Measurements from ENCODE around the gene TLR1. TPM values are rescaled to one million over a fixed set of nuclear protein-coding genes. Genes with fewer than 3 reads are reported as not detected.
A peak's percentile ranks its signal among the peaks of the same experiment; 100 is the strongest.

The TLR1 gene, protein sequence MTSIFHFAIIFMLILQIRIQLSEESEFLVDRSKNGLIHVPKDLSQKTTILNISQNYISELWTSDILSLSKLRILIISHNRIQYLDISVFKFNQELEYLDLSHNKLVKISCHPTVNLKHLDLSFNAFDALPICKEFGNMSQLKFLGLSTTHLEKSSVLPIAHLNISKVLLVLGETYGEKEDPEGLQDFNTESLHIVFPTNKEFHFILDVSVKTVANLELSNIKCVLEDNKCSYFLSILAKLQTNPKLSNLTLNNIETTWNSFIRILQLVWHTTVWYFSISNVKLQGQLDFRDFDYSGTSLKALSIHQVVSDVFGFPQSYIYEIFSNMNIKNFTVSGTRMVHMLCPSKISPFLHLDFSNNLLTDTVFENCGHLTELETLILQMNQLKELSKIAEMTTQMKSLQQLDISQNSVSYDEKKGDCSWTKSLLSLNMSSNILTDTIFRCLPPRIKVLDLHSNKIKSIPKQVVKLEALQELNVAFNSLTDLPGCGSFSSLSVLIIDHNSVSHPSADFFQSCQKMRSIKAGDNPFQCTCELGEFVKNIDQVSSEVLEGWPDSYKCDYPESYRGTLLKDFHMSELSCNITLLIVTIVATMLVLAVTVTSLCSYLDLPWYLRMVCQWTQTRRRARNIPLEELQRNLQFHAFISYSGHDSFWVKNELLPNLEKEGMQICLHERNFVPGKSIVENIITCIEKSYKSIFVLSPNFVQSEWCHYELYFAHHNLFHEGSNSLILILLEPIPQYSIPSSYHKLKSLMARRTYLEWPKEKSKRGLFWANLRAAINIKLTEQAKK
- 0.66 and 2.0 TPM in 2 replicates for total RNA-seq (2012; rRNA removed)

DNA sequence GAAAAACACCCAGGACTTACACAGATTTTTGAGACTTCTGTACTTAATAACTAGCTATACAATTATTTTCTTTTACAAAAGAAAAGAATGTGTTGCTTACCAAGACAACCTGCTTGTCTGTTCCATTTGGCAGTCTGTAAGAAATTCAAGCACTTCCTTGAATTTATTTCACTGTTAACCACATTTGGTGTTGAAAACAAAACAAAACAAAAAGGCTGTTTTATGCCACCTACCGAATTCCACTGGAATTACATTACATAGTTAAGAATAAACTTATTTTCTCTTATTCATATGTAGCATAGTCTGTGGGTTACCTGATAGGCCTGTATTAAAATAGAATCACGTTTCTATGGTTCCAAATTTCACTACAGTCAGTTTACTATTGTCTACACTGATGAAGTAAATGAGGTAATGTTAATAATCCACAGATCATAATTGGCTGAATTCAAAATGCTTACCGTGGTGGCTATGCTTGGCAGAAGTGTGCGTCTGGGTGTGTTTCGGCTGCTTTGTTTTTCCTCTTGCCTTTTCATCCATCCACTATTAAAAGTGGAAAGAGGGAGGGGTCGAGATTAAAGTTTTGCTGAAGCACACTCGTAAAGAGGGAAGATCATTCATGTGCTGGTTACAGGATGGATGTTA lies at the start of gene TLR1:
Gene TLR1 (minus strand): TSS at position 138 of the 642 bp plus-strand sequence. CDS start 5,960 bp downstream, outside the sequence.
- peak within 1 kb of the TSS; percentile 58 for H3K4me3 ChIP-seq (ENCODE audit: low read length)
- H3K36me3 ChIP-seq (ENCODE audit: insufficient read depth, low read length), result no peaks in the 10 kb centered on the region
- H3K4me2 ChIP-seq (ENCODE audit: low read length), result peak within 1 kb of the TSS; percentile 76
- H3K9me3 ChIP-seq (replicated peaks; ENCODE audit: low read length), result no peaks in the 10 kb centered on the region
- H3K9ac ChIP-seq (ENCODE audit: low read depth, low read length), result peak within 1 kb of the TSS; percentile 47
- peaks cover 25% of the 10 kb centered on the region for H3K4me1 ChIP-seq (ENCODE audit: control insufficient read depth, insufficient read depth, low read length)
- no peaks in the 10 kb centered on the region for H3K27me3 ChIP-seq (ENCODE audit: control insufficient read depth, insufficient read depth, low read length)

DNA sequence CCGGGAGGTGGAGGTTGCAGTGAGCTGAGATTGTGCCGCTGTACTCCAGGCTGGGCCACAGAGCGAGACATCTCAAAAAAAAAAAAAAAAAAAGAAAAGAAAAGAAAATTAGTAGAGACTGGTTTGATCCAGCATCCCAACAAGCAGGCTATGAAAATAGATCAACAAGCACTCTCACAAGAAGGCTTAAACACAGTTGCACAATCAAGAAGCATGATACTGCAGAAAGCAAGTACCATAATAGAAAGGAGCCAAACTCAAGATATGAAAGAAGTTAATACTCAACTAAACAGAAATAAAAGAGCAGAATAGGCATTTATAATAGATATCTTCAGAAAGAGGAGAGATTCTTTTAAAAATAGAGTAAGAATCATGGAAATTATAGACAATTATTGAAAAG lies 41.4 kb upstream of the TLR1 start:
- Histone ChIP-seq H3K4me1 (ENCODE audit: control insufficient read depth, insufficient read depth, low read length) (no peaks in the 10 kb centered on the region), H3K4me2 (ENCODE audit: low read length) (no peak overlapping the region), H3K36me3 (ENCODE audit: insufficient read depth, low read length) (no peaks in the 10 kb centered on the region), H3K27me3 (ENCODE audit: control insufficient read depth, insufficient read depth, low read length) (no peaks in the 10 kb centered on the region), H3K9ac (ENCODE audit: low read depth, low read length) (no peak overlapping the region), H3K9me3 (replicated peaks; ENCODE audit: low read length) (no peaks in the 10 kb centered on the region), H3K4me3 (ENCODE audit: low read length) (no peak overlapping the region)

DNA sequence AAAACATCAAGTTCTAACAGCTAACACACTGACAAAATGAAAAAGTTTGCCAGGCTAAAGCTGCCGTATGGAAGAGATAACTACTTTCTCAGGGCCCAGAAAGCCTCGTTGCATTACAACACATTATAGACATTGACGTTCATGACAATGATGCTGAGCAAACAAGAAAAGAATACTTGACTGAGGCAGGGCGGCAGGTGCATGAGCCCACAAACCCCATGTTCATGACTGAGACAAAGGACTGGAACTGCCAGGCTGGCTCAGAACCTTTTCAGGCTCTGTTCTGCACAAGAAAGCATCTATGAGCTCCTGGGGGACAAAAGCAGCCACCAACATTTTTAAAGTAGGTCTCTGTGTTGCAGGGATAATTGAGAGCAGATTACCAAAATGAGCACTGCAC lies 38.4 kb upstream of the TLR1 start:
- H3K4me3 ChIP-seq (ENCODE audit: low read length), result no peak overlapping the region
- peaks cover 3% of the 10 kb centered on the region for H3K4me1 ChIP-seq (ENCODE audit: control insufficient read depth, insufficient read depth, low read length)
- no peaks in the 10 kb centered on the region for H3K36me3 ChIP-seq (ENCODE audit: insufficient read depth, low read length)
- H3K4me2 ChIP-seq (ENCODE audit: low read length), result no peak overlapping the region
- no peaks in the 10 kb centered on the region for H3K27me3 ChIP-seq (ENCODE audit: control insufficient read depth, insufficient read depth, low read length)
- H3K9me3 ChIP-seq (replicated peaks; ENCODE audit: low read length), result no peaks in the 10 kb centered on the region
- H3K9ac ChIP-seq (ENCODE audit: low read depth, low read length), result no peak overlapping the region

DNA sequence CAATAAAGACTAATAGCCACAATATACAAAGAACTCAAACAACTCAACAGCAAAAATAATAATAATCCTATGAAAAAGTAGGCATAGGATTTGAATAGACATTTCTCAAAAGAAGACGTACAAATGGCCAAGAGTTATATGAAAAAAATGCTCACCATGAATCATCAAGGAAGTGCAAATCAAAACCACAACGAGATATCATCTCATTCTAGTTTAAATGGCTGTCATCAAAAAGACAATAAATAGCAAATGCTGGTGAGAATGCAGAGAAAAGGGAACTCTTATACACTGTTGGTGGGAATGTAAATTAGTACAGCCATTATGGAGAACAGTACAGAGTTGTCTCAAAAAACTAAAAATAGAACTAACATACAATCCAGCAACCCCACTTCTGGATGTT lies 33.3 kb upstream of the TLR1 start:
- Histone ChIP-seq H3K36me3 (ENCODE audit: insufficient read depth, low read length) (no peaks in the 10 kb centered on the region), H3K27me3 (ENCODE audit: control insufficient read depth, insufficient read depth, low read length) (no peaks in the 10 kb centered on the region), H3K4me3 (ENCODE audit: low read length) (no peak overlapping the region), H3K4me1 (ENCODE audit: control insufficient read depth, insufficient read depth, low read length) (peaks cover 8% of the 10 kb centered on the region), H3K9ac (ENCODE audit: low read depth, low read length) (no peak overlapping the region), H3K9me3 (replicated peaks; ENCODE audit: low read length) (no peaks in the 10 kb centered on the region), H3K4me2 (ENCODE audit: low read length) (no peak overlapping the region)

DNA sequence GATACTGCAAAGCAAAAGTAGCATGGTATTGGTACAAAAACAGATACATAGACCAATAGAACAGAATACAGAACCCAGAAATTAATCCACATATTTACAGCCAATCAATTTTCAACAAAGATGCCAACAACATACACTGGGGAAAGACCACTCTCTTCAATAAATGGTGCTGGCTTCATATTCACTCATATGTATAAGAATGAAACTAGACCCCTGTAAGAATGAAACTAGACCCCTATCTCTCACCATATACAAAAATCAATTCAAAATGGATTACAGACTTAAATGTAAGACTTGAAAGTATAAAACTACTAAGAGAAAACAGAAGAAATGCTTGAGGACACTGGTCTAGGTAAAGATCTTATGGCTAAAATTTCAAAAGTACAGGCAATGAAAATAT lies 32.7 kb upstream of the TLR1 start:
- no peaks in the 10 kb centered on the region for H3K9me3 ChIP-seq (replicated peaks; ENCODE audit: low read length)
- no peaks in the 10 kb centered on the region for H3K27me3 ChIP-seq (ENCODE audit: control insufficient read depth, insufficient read depth, low read length)
- H3K9ac ChIP-seq (ENCODE audit: low read depth, low read length), result no peak overlapping the region
- no peak overlapping the region for H3K4me2 ChIP-seq (ENCODE audit: low read length)
- no peaks in the 10 kb centered on the region for H3K36me3 ChIP-seq (ENCODE audit: insufficient read depth, low read length)
- H3K4me1 ChIP-seq (ENCODE audit: control insufficient read depth, insufficient read depth, low read length), result peaks cover 8% of the 10 kb centered on the region
- no peak overlapping the region for H3K4me3 ChIP-seq (ENCODE audit: low read length)

DNA sequence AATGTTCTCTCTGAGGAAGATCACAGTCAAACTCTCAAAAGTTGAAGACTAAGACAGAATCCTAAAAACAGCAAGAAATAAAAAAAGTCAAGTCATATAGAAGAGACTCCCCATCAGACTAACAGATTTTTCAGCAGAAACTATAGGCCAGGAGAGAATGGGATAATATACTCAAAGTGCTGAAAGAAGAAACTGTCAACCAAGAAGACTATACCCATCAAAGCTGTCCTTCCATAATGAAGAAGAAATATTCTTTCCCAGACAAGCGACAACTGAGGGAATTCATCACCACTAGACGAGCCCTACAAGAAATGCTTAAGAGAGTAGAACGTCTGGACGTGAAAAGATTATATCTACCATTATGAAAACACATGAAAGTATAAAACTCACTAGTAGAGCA lies 30.0 kb upstream of the TLR1 start:
- H3K9me3 ChIP-seq (replicated peaks; ENCODE audit: low read length), result no peaks in the 10 kb centered on the region
- no peak overlapping the region for H3K9ac ChIP-seq (ENCODE audit: low read depth, low read length)
- no peak overlapping the region for H3K4me3 ChIP-seq (ENCODE audit: low read length)
- H3K4me1 ChIP-seq (ENCODE audit: control insufficient read depth, insufficient read depth, low read length), result peaks cover 8% of the 10 kb centered on the region
- H3K36me3 ChIP-seq (ENCODE audit: insufficient read depth, low read length), result no peaks in the 10 kb centered on the region
- no peak overlapping the region for H3K4me2 ChIP-seq (ENCODE audit: low read length)
- no peaks in the 10 kb centered on the region for H3K27me3 ChIP-seq (ENCODE audit: control insufficient read depth, insufficient read depth, low read length)

GRCh38 chr4:38832624-38833528 lies 28.3 kb upstream of the TLR1 start:
- H3K9me3 ChIP-seq (replicated peaks; ENCODE audit: low read length), result no peaks in the 10 kb centered on the region
- no peak overlapping the region for H3K4me3 ChIP-seq (ENCODE audit: low read length)

GRCh38 chr4:38832206-38832605 lies 27.6 kb upstream of the TLR1 start:
- no peaks in the 10 kb centered on the region for H3K4me1 ChIP-seq (ENCODE audit: control insufficient read depth, insufficient read depth, low read length)
- H3K9ac ChIP-seq (ENCODE audit: low read depth, low read length), result no peak overlapping the region
- H3K4me2 ChIP-seq (ENCODE audit: low read length), result no peak overlapping the region
- H3K36me3 ChIP-seq (ENCODE audit: insufficient read depth, low read length), result no peaks in the 10 kb centered on the region
- H3K9me3 ChIP-seq (replicated peaks; ENCODE audit: low read length), result no peaks in the 10 kb centered on the region
- H3K27me3 ChIP-seq (ENCODE audit: control insufficient read depth, insufficient read depth, low read length), result no peaks in the 10 kb centered on the region
- no peak overlapping the region for H3K4me3 ChIP-seq (ENCODE audit: low read length)

More at GRCh38 chr4:38832624-38833528, 28.3 kb upstream of the TLR1 start:
- Histone ChIP-seq H3K27me3 (ENCODE audit: control insufficient read depth, insufficient read depth, low read length) (no peaks in the 10 kb centered on the region), H3K4me1 (ENCODE audit: control insufficient read depth, insufficient read depth, low read length) (peaks cover 4% of the 10 kb centered on the region), H3K36me3 (ENCODE audit: insufficient read depth, low read length) (no peaks in the 10 kb centered on the region), H3K4me2 (ENCODE audit: low read length) (no peak overlapping the region), H3K9ac (ENCODE audit: low read depth, low read length) (no peak overlapping the region)

DNA sequence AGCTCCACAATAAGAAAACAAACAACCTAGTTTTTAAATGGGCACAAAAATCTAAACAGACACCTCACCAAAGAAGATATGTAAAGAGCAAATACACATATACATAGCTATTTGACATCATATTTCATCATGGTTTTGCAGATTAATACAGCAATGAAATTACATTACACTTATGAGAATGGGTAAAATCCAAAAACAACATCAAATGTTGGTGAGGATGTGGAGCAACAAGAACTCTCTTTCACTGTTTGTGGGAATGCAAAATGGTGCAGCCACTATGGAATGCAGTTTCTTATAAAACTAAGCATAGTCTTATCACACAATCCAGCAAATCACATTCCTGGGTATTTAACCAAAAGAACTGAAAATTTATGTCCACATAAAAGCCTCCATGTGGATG lies 27.1 kb upstream of the TLR1 start:
- Histone ChIP-seq H3K9me3 (replicated peaks; ENCODE audit: low read length) (no peaks in the 10 kb centered on the region), H3K4me2 (ENCODE audit: low read length) (no peak overlapping the region), H3K36me3 (ENCODE audit: insufficient read depth, low read length) (no peaks in the 10 kb centered on the region), H3K9ac (ENCODE audit: low read depth, low read length) (no peak overlapping the region), H3K27me3 (ENCODE audit: control insufficient read depth, insufficient read depth, low read length) (no peaks in the 10 kb centered on the region), H3K4me3 (ENCODE audit: low read length) (no peak overlapping the region), H3K4me1 (ENCODE audit: control insufficient read depth, insufficient read depth, low read length) (no peaks in the 10 kb centered on the region)

DNA sequence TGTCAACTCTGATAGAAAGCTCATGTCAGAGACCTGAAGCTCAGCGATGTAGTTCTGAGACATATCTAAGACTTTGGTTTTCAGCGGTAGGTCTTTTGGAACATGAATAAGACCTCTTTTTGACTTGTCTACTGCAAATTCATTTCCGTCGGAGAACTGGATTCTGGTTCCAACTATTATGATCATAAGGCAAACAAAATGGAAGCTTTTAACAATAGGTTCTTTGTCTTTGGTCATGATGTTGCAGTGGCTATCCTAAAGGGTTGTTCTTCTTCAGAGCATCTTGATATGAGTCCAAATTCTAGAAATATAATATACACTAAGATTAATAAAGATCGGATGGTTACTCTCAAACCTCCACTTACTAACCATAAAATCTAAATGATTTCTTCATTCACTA lies 24.6 kb upstream of the TLR1 start:
- Histone ChIP-seq H3K4me1 (ENCODE audit: control insufficient read depth, insufficient read depth, low read length) (no peaks in the 10 kb centered on the region), H3K36me3 (ENCODE audit: insufficient read depth, low read length) (no peaks in the 10 kb centered on the region), H3K9ac (ENCODE audit: low read depth, low read length) (no peak overlapping the region), H3K4me3 (ENCODE audit: low read length) (no peak overlapping the region), H3K27me3 (ENCODE audit: control insufficient read depth, insufficient read depth, low read length) (no peaks in the 10 kb centered on the region), H3K4me2 (ENCODE audit: low read length) (no peak overlapping the region), H3K9me3 (replicated peaks; ENCODE audit: low read length) (no peaks in the 10 kb centered on the region)

DNA sequence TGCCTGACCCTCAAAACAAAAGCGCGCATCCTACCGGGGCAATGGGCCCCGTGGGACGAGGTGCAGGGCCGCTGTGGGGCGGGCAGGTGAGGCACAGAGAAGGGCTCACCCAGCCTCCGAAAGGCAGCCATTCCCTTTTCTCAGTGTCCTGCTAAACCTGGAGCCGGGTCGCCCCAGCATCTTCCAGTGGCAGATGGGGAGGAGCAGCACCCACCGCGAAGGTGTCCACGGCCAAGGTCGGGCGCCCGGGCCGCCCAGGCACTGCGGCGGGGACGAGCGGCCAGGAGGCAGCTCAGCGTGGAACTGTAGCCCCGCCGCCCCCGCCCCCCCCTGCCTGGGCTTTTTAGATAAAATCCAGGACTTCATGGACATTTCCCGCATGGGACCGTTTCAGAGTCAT lies 19.2 kb upstream of the TLR1 start:
- Histone ChIP-seq H3K9me3 (replicated peaks; ENCODE audit: low read length) (no peaks in the 10 kb centered on the region), H3K4me3 (ENCODE audit: low read length) (no peak overlapping the region), H3K27me3 (ENCODE audit: control insufficient read depth, insufficient read depth, low read length) (peaks cover 10% of the 10 kb centered on the region), H3K36me3 (ENCODE audit: insufficient read depth, low read length) (no peaks in the 10 kb centered on the region), H3K4me1 (ENCODE audit: control insufficient read depth, insufficient read depth, low read length) (no peaks in the 10 kb centered on the region), H3K9ac (ENCODE audit: low read depth, low read length) (no peak overlapping the region), H3K4me2 (ENCODE audit: low read length) (no peak overlapping the region)
